Neuronal stem cell (in vitro differentiated cells): Measurements from ENCODE around the gene SPINT4.

Source experiments
- DNase-seq: peaks from one replicate; pipeline ENCODE4 v3.0.0-alpha.2; 2013; ENCODE audit warnings: low spot score
- H2AFZ ChIP-seq: one replicate; pipeline ENCODE4 v1.6.1; 2013; ENCODE audit warnings: mild to moderate bottlenecking, low read length, inconsistent platforms
- H2AK5ac ChIP-seq: 2 replicates; pipeline ENCODE4 v1.6.1; 2013; ENCODE audit warnings: low read depth, mild to moderate bottlenecking, inconsistent platforms, low read length, moderate library complexity, mixed read lengths
- H2BK120ac ChIP-seq: 2 replicates; pipeline ENCODE4 v1.6.1; 2013; ENCODE audit warnings: low read depth, mild to moderate bottlenecking, inconsistent platforms, low read length, moderate library complexity, mixed read lengths
- H2BK12ac ChIP-seq: one replicate; pipeline ENCODE4 v1.6.1; 2013; ENCODE audit warnings: low read length, inconsistent platforms
- H2BK15ac ChIP-seq: 2 replicates; pipeline ENCODE4 v1.6.1; 2013; ENCODE audit warnings: mild to moderate bottlenecking, low read length, inconsistent platforms, mixed read lengths
- H2BK5ac ChIP-seq: one replicate; pipeline ENCODE4 v1.6.1; 2013; ENCODE audit warnings: inconsistent platforms, mild to moderate bottlenecking, low read length, moderate library complexity
- H3K14ac ChIP-seq: one replicate; pipeline ENCODE4 v1.6.1; 2013; ENCODE audit warnings: low read length, inconsistent platforms
- H3K18ac ChIP-seq: 2 replicates; pipeline ENCODE4 v1.6.1; 2013; ENCODE audit warnings: low read length, inconsistent platforms
- H3K23ac ChIP-seq: 2 replicates; pipeline ENCODE4 v1.6.1; 2013; ENCODE audit warnings: low read depth, mild to moderate bottlenecking, mixed read lengths, low read length, inconsistent platforms; ENCODE audit not compliant: poor library complexity
- H3K27ac ChIP-seq: replicated peaks from 3 replicates; pipeline ENCODE4 v1.5.1; 2013; ENCODE audit warnings: low read length, inconsistent platforms
- H3K27me3 ChIP-seq, 3 experiments: 2 replicates each; pipeline ENCODE4 v1.6.1; 2013; ENCODE audit warnings: low read length in 3 of 3, mild to moderate bottlenecking in 2 of 3, inconsistent platforms in 1 of 3, low read depth in 1 of 3, mixed read lengths in 1 of 3, moderate library complexity in 1 of 3; ENCODE audit not compliant: control insufficient read depth in 3 of 3, insufficient read depth in 3 of 3
- H3K36me3 ChIP-seq, 2 donors: replicated peaks in 1 of 2; 2 replicates each; pipeline ENCODE4 v1.6.1; 2013; ENCODE audit warnings: low read length in 2 of 2; ENCODE audit not compliant: control insufficient read depth in 2 of 2, insufficient read depth in 2 of 2
- H3K4ac ChIP-seq: 2 replicates; pipeline ENCODE4 v1.6.1; 2013; ENCODE audit warnings: inconsistent platforms, mild to moderate bottlenecking, low read length, moderate library complexity
- H3K4me1 ChIP-seq, 2 donors: 1 replicate in 1 of 2; 2 replicates in 1 of 2; pipeline ENCODE4 v1.6.1; 2013; ENCODE audit warnings: low read length in 2 of 2, low read depth in 1 of 2; ENCODE audit not compliant: control insufficient read depth in 2 of 2, insufficient read depth in 1 of 2
- H3K4me2 ChIP-seq: one replicate; pipeline ENCODE4 v1.6.1; 2013; ENCODE audit warnings: mild to moderate bottlenecking, low read length, inconsistent platforms; ENCODE audit not compliant: insufficient read depth, poor library complexity, severe bottlenecking
- H3K4me3 ChIP-seq, 2 donors: 2 replicates each; pipeline ENCODE4 v1.5.1; 2013; ENCODE audit warnings: low read length in 2 of 2, mild to moderate bottlenecking in 2 of 2, inconsistent platforms in 1 of 2, moderate library complexity in 1 of 2
- H3K79me1 ChIP-seq: one replicate; pipeline ENCODE4 v1.6.1; 2013; ENCODE audit warnings: low read depth, mild to moderate bottlenecking, inconsistent platforms, low read length, moderate library complexity
- H3K9ac ChIP-seq: one replicate; pipeline ENCODE4 v1.6.1; 2013; ENCODE audit warnings: mild to moderate bottlenecking, low read depth, low read length, inconsistent platforms; ENCODE audit not compliant: poor library complexity
- H3K9me3 ChIP-seq, 2 donors: replicated peaks in 1 of 2; 2 replicates each; pipeline versions ENCODE3 to v1.6.1; 2013; ENCODE audit warnings: low read length in 2 of 2, mild to moderate bottlenecking in 2 of 2, inconsistent platforms in 1 of 2, low read depth in 1 of 2, mixed read lengths in 1 of 2, moderate library complexity in 1 of 2; ENCODE audit not compliant: control insufficient read depth in 2 of 2, insufficient read depth in 1 of 2
- H4K8ac ChIP-seq: one replicate; pipeline ENCODE4 v1.6.1; 2013; ENCODE audit warnings: low read depth, mild to moderate bottlenecking, inconsistent platforms, low read length, moderate library complexity
- H4K91ac ChIP-seq: one replicate; pipeline ENCODE4 v1.6.1; 2013; ENCODE audit warnings: low read length, low read depth, mild to moderate bottlenecking, inconsistent platforms; ENCODE audit not compliant: poor library complexity
- whole genome bisulfite sequencing, 2 donors: extraction: QIAGEN DNeasy Blood & Tissue Kit; methylation state at CpG; one replicate each; pipeline ENCODE4 v1.1.7; 2013; ENCODE audit warnings: missing lambda C conversion rate in 2 of 2, mixed read lengths in 1 of 2; ENCODE audit not compliant: insufficient read length in 2 of 2, insufficient replicate concordance in 1 of 2; ENCODE audit errors: extremely low coverage in 2 of 2; 5-methylcytosine and 5-hydroxymethylcytosine counted together

Gene SPINT4

DNA sequence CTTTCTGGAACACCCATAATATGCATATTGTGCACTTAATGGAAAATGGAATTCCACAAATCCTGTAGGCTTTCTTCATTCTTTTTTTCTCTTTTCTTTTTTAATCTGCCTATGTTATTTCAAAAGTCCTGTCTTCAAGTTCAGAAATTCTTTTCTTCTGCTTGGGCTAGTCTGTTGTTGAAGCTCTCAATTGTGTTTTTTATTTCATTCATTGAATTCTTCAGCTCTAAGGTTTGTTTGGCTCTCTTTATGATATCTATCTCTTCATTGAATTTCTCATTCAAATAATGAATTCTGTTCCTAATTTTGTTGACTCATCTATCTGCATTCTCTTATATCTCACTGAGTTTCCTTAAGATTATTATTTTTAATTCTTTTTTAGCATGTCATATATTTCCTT, 10.1 kb downstream of the SPINT4 start:
- H4K8ac ChIP-seq = no peak overlapping the region
- no peak overlapping the region for H4K91ac ChIP-seq
- H2BK15ac ChIP-seq = no peak overlapping the region
- H3K9me3 ChIP-seq = peaks cover 1 to 14% of the 10 kb centered on the region in 2 donors
- H2AFZ ChIP-seq = no peak overlapping the region
- no peak overlapping the region for H3K4me3 ChIP-seq
- no peak overlapping the region for H3K27ac ChIP-seq
- no peak overlapping the region for H2BK120ac ChIP-seq
- H2BK12ac ChIP-seq = no peak overlapping the region
- H3K9ac ChIP-seq = no peak overlapping the region
- H3K27me3 ChIP-seq = no peaks in the 10 kb centered on the region
- H3K36me3 ChIP-seq = no peaks in the 10 kb centered on the region
- H3K4ac ChIP-seq = no peak overlapping the region
- no peak for DNase-seq
- H3K14ac ChIP-seq = no peak overlapping the region
- H3K4me2 ChIP-seq = no peak overlapping the region
- H3K23ac ChIP-seq = no peak overlapping the region
- no peaks in the 10 kb centered on the region for H3K4me1 ChIP-seq
- no peak overlapping the region for H2BK5ac ChIP-seq
- H3K79me1 ChIP-seq = no peaks in the 10 kb centered on the region
- H2AK5ac ChIP-seq = no peak overlapping the region
- no peak overlapping the region for H3K18ac ChIP-seq

DNA sequence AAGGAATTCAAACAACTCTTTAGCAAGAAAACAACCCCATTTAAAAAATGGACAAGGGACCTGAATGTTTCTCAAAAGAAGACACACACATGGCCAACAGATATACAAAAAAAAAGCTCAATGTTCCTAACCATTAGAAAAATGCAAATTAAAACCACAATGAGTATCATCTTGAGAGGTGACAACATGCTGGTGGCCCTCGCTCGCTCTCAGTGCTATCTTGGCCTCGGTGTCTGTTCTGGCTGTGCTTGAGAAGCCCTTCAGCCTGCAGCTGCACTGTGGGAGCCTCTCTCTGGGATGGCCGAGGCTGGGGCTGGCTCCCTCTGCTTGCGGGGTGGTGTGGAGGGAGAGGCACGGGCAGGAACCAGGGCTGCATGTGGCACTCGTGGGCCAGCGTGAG, 13.4 kb downstream of the SPINT4 start:
- peaks cover 1 to 14% of the 10 kb centered on the region in 2 donors for H3K9me3 ChIP-seq
- DNase-seq = no peak
- H3K18ac ChIP-seq = no peak overlapping the region
- no peak overlapping the region for H3K9ac ChIP-seq
- no peaks in the 10 kb centered on the region for H3K36me3 ChIP-seq
- H2BK5ac ChIP-seq = no peak overlapping the region
- no peak overlapping the region for H4K91ac ChIP-seq
- no peaks in the 10 kb centered on the region for H3K79me1 ChIP-seq
- H4K8ac ChIP-seq = no peak overlapping the region
- H2BK120ac ChIP-seq = no peak overlapping the region
- no peak overlapping the region for H3K27ac ChIP-seq
- H3K4ac ChIP-seq = no peak overlapping the region
- no CpG with 5 or more reads among the region's 8 CpGs for whole genome bisulfite sequencing, 2 donors
- H2BK15ac ChIP-seq = no peak overlapping the region
- H3K27me3 ChIP-seq = no peaks in the 10 kb centered on the region
- no peak overlapping the region for H2BK12ac ChIP-seq
- no peak overlapping the region for H2AFZ ChIP-seq
- no peak overlapping the region for H3K4me3 ChIP-seq
- no peaks in the 10 kb centered on the region for H3K4me1 ChIP-seq
- no peak overlapping the region for H3K14ac ChIP-seq
- no peak overlapping the region for H3K4me2 ChIP-seq
- peak overlapping the region; percentile 28 for H2AK5ac ChIP-seq
- no peak overlapping the region for H3K23ac ChIP-seq

DNA sequence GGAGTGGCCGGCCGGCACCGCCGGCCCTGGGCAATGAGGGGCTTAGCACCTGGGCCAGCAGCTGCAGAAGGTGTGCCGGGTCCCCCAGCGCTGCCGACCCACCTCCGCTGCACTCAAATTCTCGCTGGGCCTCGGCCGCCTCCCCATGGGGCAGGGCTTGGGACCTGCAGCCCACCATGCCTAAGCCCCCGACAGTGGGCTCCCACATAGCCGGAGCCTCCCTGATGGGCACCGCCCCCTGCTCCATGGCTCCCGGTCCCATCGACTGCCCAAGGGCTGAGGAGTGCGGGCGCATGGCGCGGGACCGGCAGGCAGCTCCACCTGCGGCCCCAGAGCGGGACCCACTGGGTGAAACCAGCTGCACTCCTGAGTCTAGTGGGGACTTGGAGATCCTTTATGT, 13.8 kb downstream of the SPINT4 start:
- H3K4me1 ChIP-seq = no peaks in the 10 kb centered on the region
- no peaks in the 10 kb centered on the region for H3K79me1 ChIP-seq
- no peak overlapping the region for H3K23ac ChIP-seq
- H2BK15ac ChIP-seq = no peak overlapping the region
- no peak overlapping the region for H4K8ac ChIP-seq
- H3K9me3 ChIP-seq = peaks cover 1 to 14% of the 10 kb centered on the region in 2 donors
- H3K27me3 ChIP-seq = no peaks in the 10 kb centered on the region
- no peak overlapping the region for H3K4ac ChIP-seq
- no peak overlapping the region for H2BK12ac ChIP-seq
- peak overlapping the region; percentile 28 for H2AK5ac ChIP-seq
- no peaks in the 10 kb centered on the region for H3K36me3 ChIP-seq
- WGBS, 2 donors = no CpG with 5 or more reads among the region's 23 CpGs
- no peak overlapping the region for H3K4me2 ChIP-seq
- H3K9ac ChIP-seq = no peak overlapping the region
- no peak overlapping the region for H4K91ac ChIP-seq
- H3K18ac ChIP-seq = no peak overlapping the region
- H2BK120ac ChIP-seq = no peak overlapping the region
- no peak overlapping the region for H3K4me3 ChIP-seq
- no peak overlapping the region for H2BK5ac ChIP-seq
- H3K27ac ChIP-seq = no peak overlapping the region
- no peak overlapping the region for H3K14ac ChIP-seq
- H2AFZ ChIP-seq = no peak overlapping the region
- no peak for DNase-seq

GRCh38 chr20:45742596-45742995, 20.4 kb downstream of the SPINT4 start:
- Histone ChIP-seq H2AFZ (no peak overlapping the region), H3K4me1 (no peaks in the 10 kb centered on the region), H3K18ac (no peak overlapping the region), H3K36me3 (no peaks in the 10 kb centered on the region), H3K9ac (no peak overlapping the region), H3K9me3 (no peaks in the 10 kb centered on the region), H2BK12ac (no peak overlapping the region), H3K27ac (no peak overlapping the region), H3K4me3 (no peak overlapping the region), H4K8ac (no peak overlapping the region), H3K4me2 (no peak overlapping the region), H3K14ac (no peak overlapping the region), H4K91ac (no peak overlapping the region), H2BK120ac (no peak overlapping the region), H3K27me3 (peaks cover 0 to 3% (median 0%) of the 10 kb centered on the region in 3 experiments), H2AK5ac (no peak overlapping the region), H3K4ac (no peak overlapping the region), H3K79me1 (peaks cover 2% of the 10 kb centered on the region), H3K23ac (no peak overlapping the region), H2BK5ac (no peak overlapping the region), H2BK15ac (no peak overlapping the region)
- no CpG with 5 or more reads among the region's 4 CpGs for WGBS, 2 donors
- DNase-seq = no peak
